OCI-LY1 (cell line): ENCODE measurements around the gene EDC3.

Experiments used
- EZH2 ChIP-seq: fragments of 200-600 bp; sonication (generic), shearing (Covaris generic); IDR thresholded peaks from 2 replicates; pipeline ENCODE4 v1.8.0; 2017; ENCODE audit warnings: borderline replicate concordance, mixed run types, mild to moderate bottlenecking, antibody characterized with exemption, low read length, moderate library complexity, mixed read lengths
- TF ChIP-seq, protein P1 (sequence below): fragments of 200-600 bp; sonication (generic), shearing (Covaris generic); IDR thresholded peaks from 2 replicates; pipeline ENCODE4 v1.5.1; 2017; ENCODE audit warnings: mild to moderate bottlenecking, antibody characterized with exemption, low read length, moderate library complexity, mixed read lengths

GRCh38 chr15:74630284-74631086 lies 65.3 kb downstream of the EDC3 start:
- TF ChIP-seq, protein P1, sequence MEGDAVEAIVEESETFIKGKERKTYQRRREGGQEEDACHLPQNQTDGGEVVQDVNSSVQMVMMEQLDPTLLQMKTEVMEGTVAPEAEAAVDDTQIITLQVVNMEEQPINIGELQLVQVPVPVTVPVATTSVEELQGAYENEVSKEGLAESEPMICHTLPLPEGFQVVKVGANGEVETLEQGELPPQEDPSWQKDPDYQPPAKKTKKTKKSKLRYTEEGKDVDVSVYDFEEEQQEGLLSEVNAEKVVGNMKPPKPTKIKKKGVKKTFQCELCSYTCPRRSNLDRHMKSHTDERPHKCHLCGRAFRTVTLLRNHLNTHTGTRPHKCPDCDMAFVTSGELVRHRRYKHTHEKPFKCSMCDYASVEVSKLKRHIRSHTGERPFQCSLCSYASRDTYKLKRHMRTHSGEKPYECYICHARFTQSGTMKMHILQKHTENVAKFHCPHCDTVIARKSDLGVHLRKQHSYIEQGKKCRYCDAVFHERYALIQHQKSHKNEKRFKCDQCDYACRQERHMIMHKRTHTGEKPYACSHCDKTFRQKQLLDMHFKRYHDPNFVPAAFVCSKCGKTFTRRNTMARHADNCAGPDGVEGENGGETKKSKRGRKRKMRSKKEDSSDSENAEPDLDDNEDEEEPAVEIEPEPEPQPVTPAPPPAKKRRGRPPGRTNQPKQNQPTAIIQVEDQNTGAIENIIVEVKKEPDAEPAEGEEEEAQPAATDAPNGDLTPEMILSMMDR = no peak
- TF ChIP-seq EZH2 = no peak
